Body of pancreas (tissue), 4 donors: Measurements from ENCODE around the gene DNM2. TPM values are rescaled to one million over a fixed set of nuclear protein-coding genes. Genes with fewer than 3 reads are reported as not detected.
"Not testable (repeated sequence)": the region's sequence is repeated elsewhere in the genome, so short reads cannot be mapped to it uniquely, and the experiment has no call there.

Experiments
- ATAC-seq: fragments of 150-250 bp; one replicate; pipeline ENCODE4 v1.9.1; 2016
- DNase-seq, 4 donors: peaks; one replicate each; pipeline ENCODE4 v3.0.0-alpha.2; 2019
- H3K27ac ChIP-seq, 4 donors: fragments of 200-600 bp; sonication (generic); 1 replicate in 3 of 4; 2 replicates in 1 of 4; pipeline versions ENCODE4 v1.5.1 to v1.6.1; 2016 to 2019; ENCODE audit warnings: mild to moderate bottlenecking in 1 of 4, mixed read lengths in 1 of 4, moderate library complexity in 1 of 4
- H3K27me3 ChIP-seq, 2 donors: fragments of 200-600 bp; sonication (generic); one replicate each; pipeline ENCODE4 v1.6.0; 2016; ENCODE audit warnings: mild to moderate bottlenecking in 1 of 2
- H3K36me3 ChIP-seq, 2 donors: fragments of 200-600 bp; sonication (generic); replicated peaks in 1 of 2; 2 replicates each; pipeline ENCODE4 v1.5.1; 2016; ENCODE audit warnings: low read depth in 2 of 2; ENCODE audit not compliant: insufficient read depth in 1 of 2
- H3K4me1 ChIP-seq: fragments of 200-600 bp; sonication (generic); one replicate; pipeline ENCODE4 v1.6.0; 2016
- H3K4me3 ChIP-seq, 2 donors: fragments of 200-600 bp; sonication (generic); 1 replicate in 1 of 2; 2 replicates in 1 of 2; pipeline ENCODE4 v1.5.1; 2016 to 2019
- H3K9me3 ChIP-seq, 3 donors: fragments of 200-600 bp; sonication (generic); 1 replicate in 2 of 3; 2 replicates in 1 of 3; pipeline ENCODE4 v1.5.1; 2016
- CTCF ChIP-seq, 7 experiments: fragments of 450-650 bp in 4 of 7; fragments of 200-600 bp in 3 of 7; sonication (generic) in 3 of 7; IDR thresholded peaks; one replicate each; pipeline ENCODE4 v1.5.1; 2016 to 2019; ENCODE audit warnings: antibody characterized with exemption in 7 of 7
- POLR2A ChIP-seq, 3 donors: fragments of 450-650 bp; IDR thresholded peaks; one replicate each; pipeline ENCODE4 v1.6.1; 2016; ENCODE audit warnings: antibody characterized with exemption in 3 of 3, mild to moderate bottlenecking in 2 of 3
- WGBS, 2 donors: methylation state at CpG; one replicate each; pipeline ENCODE4 v1.1.5; 2017; 5-methylcytosine and 5-hydroxymethylcytosine counted together
- intact Hi-C: fragments of 100-400 bp; cut with DNase I; formaldehyde crosslinking; loops from one replicate; pipeline ENCODE4 v1.15.1; 2023
- total RNA-seq, 2 donors: library from RNA; depleted of rRNA; stranded (reverse); fragments of >200 nt; gene quantifications; one replicate each; pipeline ENCODE4 v1.1.0, GENCODE V29; 2016

DNM2 gene
- total RNA-seq, 2 donors from 2014 or later = 98.6 to 158 TPM

- no peaks in the 10 kb centered on the region for H3K9me3 ChIP-seq
- no peak overlapping the region for H3K27ac ChIP-seq
- TF ChIP-seq POLR2A (IDR thresholded peaks at IDR 0.05) = no peak
- intact Hi-C loops = no loop called here
- no peak overlapping the region for H3K4me3 ChIP-seq
- H3K4me1 ChIP-seq = no peaks in the 10 kb centered on the region
- ATAC-seq = no peak
- H3K36me3 ChIP-seq = no peaks in the 10 kb centered on the region
- 85% methylated on average over 5 of the region's 5 CpGs for WGBS, 2 donors
- H3K27me3 ChIP-seq = no peaks in the 10 kb centered on the region
- DNase-seq = no peak
These were observed 132.8 kb downstream of the DNM2 start for GRCh38 chr19:10850631-10851030.

- Histone ChIP-seq H3K27me3 (no peaks in the 10 kb centered on the region), H3K4me1 (no peaks in the 10 kb centered on the region), H3K27ac (no peak overlapping the region), H3K4me3 (no peak overlapping the region), H3K9me3 (no peaks in the 10 kb centered on the region), H3K36me3 (no peaks in the 10 kb centered on the region)
- intact Hi-C loops = no loop called here
- 76 to 84% methylated on average over 7 of the region's 7 CpGs for WGBS, 2 donors
- DNase-seq = no peak
- TF ChIP-seq CTCF (IDR thresholded peaks at IDR 0.05) (no peak), POLR2A (IDR thresholded peaks at IDR 0.05) (no peak)
- ATAC-seq = no peak
These were observed 134.4 kb downstream of the DNM2 start for GRCh38 chr19:10852098-10852800.

GRCh38 chr19:10852941-10853340 is 135.1 kb downstream of the DNM2 start:
- no peak for TF ChIP-seq POLR2A (IDR thresholded peaks at IDR 0.05)
- TF ChIP-seq CTCF (IDR thresholded peaks at IDR 0.05) = no peak
- Histone ChIP-seq H3K36me3 (no peaks in the 10 kb centered on the region), H3K9me3 (no peaks in the 10 kb centered on the region), H3K4me1 (no peaks in the 10 kb centered on the region), H3K4me3 (no peak overlapping the region), H3K27ac (no peak overlapping the region), H3K27me3 (no peaks in the 10 kb centered on the region)
- ATAC-seq = no peak
- intact Hi-C loops = no loop called here
- DNase-seq = no peak
- whole genome bisulfite sequencing, 2 donors = 80% methylated on average over 7 of the region's 7 CpGs

- H3K9me3 ChIP-seq = no peaks in the 10 kb centered on the region
- H3K4me3 ChIP-seq = no peak overlapping the region
- ATAC-seq (no peak), DNase-seq (no peak)
- intact Hi-C loops = no loop called here
- H3K36me3 ChIP-seq = no peaks in the 10 kb centered on the region
- no peak for TF ChIP-seq CTCF (IDR thresholded peaks at IDR 0.05)
- no peak for TF ChIP-seq POLR2A (IDR thresholded peaks at IDR 0.05)
- no peak overlapping the region for H3K27ac ChIP-seq
- no peaks in the 10 kb centered on the region for H3K4me1 ChIP-seq
- no peaks in the 10 kb centered on the region for H3K27me3 ChIP-seq
- WGBS, 2 donors = 60 to 65% methylated on average over 5 to 7 of the region's 7 CpGs
These were observed 136.6 kb downstream of the DNM2 start for GRCh38 chr19:10854350-10855089.

- ATAC-seq = peak; percentile 53
- Histone ChIP-seq H3K36me3 (no peaks in the 10 kb centered on the region), H3K4me3 (no peak overlapping the region), H3K9me3 (no peaks in the 10 kb centered on the region), H3K4me1 (no peaks in the 10 kb centered on the region), H3K27me3 (no peaks in the 10 kb centered on the region), H3K27ac (no peak overlapping the region)
- no peak for TF ChIP-seq POLR2A (IDR thresholded peaks at IDR 0.05)
- peak in 6 of 7 experiments; percentile 22 to 48 (median 41) for TF ChIP-seq CTCF (IDR thresholded peaks at IDR 0.05)
- DNase-seq = peak in 2 of 4 donors; percentile 34 to 47
- intact Hi-C loops = no loop called here
- WGBS, 2 donors = 64 to 79% methylated on average over 4 to 5 of the region's 5 CpGs
These were observed 138.1 kb downstream of the DNM2 start for GRCh38 chr19:10855879-10856522.

GRCh38 chr19:10856899-10857298 is 139.0 kb downstream of the DNM2 start:
- DNase-seq, H3K27ac ChIP-seq, H3K4me1 ChIP-seq, ATAC-seq, H3K36me3 ChIP-seq, H3K4me3 ChIP-seq, intact Hi-C loops, H3K27me3 ChIP-seq, H3K9me3 ChIP-seq: not testable (repeated sequence)
- 92 to 94% methylated on average over 1 of the region's 1 CpG for WGBS, 2 donors
